ENCODE data around the gene CHCHD6.

GRCh38 chr3:126963261-126964190 is 259.5 kb downstream of the CHCHD6 start:
- TF ChIP-seq CTCF (IDR thresholded peaks at IDR 0.05) (no peak), ZFX (IDR thresholded peaks at IDR 0.05; ENCODE audit: borderline replicate concordance) (no peak)
